Progenitor cell of endocrine pancreas (in vitro differentiated cells): ENCODE measurements around the gene VSNL1. TPM values are rescaled to one million over a fixed set of nuclear protein-coding genes. Genes with fewer than 3 reads are reported as not detected.

ENCODE experiments used
- DNase-seq: peaks from one replicate; pipeline ENCODE4 v3.0.0; 2021; ENCODE audit warnings: low spot score; ENCODE audit not compliant: unreplicated experiment
- H3K27ac Mint-ChIP-seq: 2 replicates; pipeline ENCODE4 v1.8.0; 2021; ENCODE audit warnings: mild to moderate bottlenecking, moderate library complexity, mixed read lengths
- H3K27me3 Mint-ChIP-seq: 2 replicates; pipeline ENCODE4 v1.8.0; 2021; ENCODE audit warnings: mixed read lengths
- H3K36me3 Mint-ChIP-seq: 2 replicates; pipeline ENCODE4 v1.8.0; 2022; ENCODE audit warnings: mixed read lengths; ENCODE audit not compliant: insufficient read depth
- H3K4me1 Mint-ChIP-seq: 2 replicates; pipeline ENCODE4 v1.8.0; 2021; ENCODE audit warnings: low read depth, mixed read lengths
- H3K4me3 Mint-ChIP-seq: 2 replicates; pipeline ENCODE4 v1.8.0; 2021; ENCODE audit warnings: low read depth, mild to moderate bottlenecking, moderate library complexity, mixed read lengths
- H3K9me3 Mint-ChIP-seq: 2 replicates; pipeline ENCODE4 v1.8.0; 2021; ENCODE audit warnings: low read depth, mixed read lengths
- total RNA-seq: library from RNA; stranded (reverse); gene quantifications from 2 replicates; pipeline ENCODE4 v1.2.1, GENCODE V29; 2021
- TF ChIP-seq, protein P1 (sequence below): fragments of 200-600 bp; sonication (generic); IDR thresholded peaks from one replicate; pipeline ENCODE4 v1.5.0; 2021; ENCODE audit warnings: antibody characterized with exemption, mild to moderate bottlenecking; ENCODE audit not compliant: unreplicated experiment

The VSNL1 gene
- total RNA-seq, 1 donor from 2014 or later = 1.1 TPM

DNA sequence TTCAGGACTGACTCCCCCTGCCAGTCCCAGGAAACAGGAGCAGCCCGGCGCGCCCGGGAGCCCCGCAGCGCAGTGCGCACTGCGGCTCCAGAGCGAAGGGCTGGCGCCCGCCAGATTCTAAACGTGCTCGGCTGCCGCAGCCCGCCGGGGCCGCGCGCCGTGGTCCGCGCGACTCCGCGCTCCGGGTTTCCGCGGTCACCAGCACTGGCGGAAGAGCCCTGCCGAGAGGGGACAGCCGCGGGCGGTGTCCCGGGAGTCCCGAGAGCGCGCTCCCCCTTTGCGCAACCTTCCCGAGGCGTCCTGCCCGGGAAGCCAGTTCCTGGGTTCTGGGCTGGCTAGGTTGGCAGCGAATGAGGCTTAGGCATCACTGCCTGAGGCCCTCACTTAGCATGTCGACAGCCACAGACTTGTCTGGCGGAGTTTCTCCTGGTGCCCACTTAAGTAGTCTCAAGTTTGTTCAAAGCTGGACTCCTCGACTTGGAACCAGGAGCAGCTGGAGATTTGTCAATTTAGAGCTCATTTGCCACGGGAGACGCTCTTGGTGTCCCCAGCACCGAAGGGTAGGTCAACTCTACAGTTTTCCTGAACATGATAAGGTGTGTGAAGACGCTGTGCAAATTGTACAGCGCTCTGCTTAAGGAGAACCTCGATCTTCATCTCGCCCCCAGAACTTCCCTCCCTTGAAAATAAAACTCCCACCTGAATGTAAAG is 1.5 kb upstream of the VSNL1 start:
- H3K4me3 Mint-ChIP-seq = peak overlapping the region; percentile 78
- H3K4me1 Mint-ChIP-seq = peaks cover 19% of the 10 kb centered on the region
- H3K27me3 Mint-ChIP-seq = peaks cover 61% of the 10 kb centered on the region
- TF ChIP-seq, protein P1, sequence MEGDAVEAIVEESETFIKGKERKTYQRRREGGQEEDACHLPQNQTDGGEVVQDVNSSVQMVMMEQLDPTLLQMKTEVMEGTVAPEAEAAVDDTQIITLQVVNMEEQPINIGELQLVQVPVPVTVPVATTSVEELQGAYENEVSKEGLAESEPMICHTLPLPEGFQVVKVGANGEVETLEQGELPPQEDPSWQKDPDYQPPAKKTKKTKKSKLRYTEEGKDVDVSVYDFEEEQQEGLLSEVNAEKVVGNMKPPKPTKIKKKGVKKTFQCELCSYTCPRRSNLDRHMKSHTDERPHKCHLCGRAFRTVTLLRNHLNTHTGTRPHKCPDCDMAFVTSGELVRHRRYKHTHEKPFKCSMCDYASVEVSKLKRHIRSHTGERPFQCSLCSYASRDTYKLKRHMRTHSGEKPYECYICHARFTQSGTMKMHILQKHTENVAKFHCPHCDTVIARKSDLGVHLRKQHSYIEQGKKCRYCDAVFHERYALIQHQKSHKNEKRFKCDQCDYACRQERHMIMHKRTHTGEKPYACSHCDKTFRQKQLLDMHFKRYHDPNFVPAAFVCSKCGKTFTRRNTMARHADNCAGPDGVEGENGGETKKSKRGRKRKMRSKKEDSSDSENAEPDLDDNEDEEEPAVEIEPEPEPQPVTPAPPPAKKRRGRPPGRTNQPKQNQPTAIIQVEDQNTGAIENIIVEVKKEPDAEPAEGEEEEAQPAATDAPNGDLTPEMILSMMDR = peak; percentile 13
- H3K27ac Mint-ChIP-seq = peak overlapping the region; percentile 31
- DNase-seq = peak; percentile 66
- H3K36me3 Mint-ChIP-seq = no peaks in the 10 kb centered on the region
- H3K9me3 Mint-ChIP-seq = no peaks in the 10 kb centered on the region

DNA sequence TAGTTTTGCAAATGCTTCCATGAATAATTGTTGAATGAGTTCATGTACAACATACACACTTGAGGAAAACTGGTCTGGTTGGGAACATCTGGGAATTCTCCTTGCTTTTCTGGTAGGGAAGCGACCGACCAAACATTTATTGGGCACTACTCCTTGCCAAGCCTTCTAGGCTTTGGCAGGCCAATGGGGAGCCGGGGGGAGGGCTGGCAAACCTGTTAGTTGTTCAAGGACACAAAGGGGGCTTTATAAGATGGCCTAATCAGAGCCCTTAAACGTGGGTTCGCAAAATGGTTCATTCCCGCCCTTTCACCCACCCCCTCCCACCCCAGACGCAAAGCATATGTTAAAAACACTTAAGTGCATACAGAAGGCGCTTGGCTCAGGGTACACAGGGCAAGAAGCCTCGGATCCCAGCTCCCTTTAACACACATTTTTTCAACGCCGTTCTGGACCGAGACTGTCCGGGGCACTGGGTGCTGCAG is 844 bp upstream of the VSNL1 start:
- Mint-ChIP-seq H3K27ac (peak overlapping the region; percentile 85), H3K27me3 (peaks cover 65% of the 10 kb centered on the region)

DNA sequence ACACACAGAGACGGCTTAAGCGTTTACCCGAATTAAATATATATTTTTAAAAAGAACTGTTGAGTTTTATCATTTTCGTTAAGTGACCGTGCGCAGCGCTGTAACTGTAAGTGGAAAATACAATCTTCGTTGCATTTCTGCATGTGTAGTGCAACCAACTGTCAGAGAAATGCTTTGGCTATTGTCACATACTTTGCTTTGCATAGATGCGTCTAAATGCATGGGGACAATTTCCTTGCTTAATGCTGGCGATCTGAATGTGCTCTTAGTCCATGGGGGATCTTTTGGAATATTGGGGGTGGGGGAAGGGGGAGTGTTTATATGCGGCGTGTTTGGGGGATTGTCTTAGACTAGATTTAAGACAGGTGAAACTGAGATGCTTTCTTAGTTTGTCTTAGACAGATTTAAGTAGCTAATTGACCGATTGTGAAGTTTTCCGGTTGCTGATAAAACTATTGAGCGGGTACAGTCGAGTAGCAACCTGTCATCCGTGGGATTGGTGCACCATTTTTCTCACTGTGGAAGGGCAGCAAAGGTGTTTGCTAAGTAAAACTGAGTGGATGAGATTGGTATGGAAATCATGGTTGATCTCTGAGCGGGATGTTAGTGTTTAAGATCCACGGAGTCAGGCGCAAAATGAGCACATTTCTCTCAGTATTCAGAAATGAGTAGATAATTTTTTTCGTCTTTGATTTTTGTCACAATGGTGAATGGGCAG is 476 bp downstream of the VSNL1 start:
- TF ChIP-seq, protein P1 = no peak
- no peak for DNase-seq
- Mint-ChIP-seq H3K4me3 (peak overlapping the region; percentile 78), H3K27me3 (peaks cover 57% of the 10 kb centered on the region), H3K9me3 (no peaks in the 10 kb centered on the region), H3K36me3 (no peaks in the 10 kb centered on the region), H3K27ac (peak overlapping the region; percentile 85), H3K4me1 (peaks cover 19% of the 10 kb centered on the region)

More for the DNA sequence above, 844 bp upstream of the VSNL1 start:
- Mint-ChIP-seq H3K36me3 (no peaks in the 10 kb centered on the region), H3K4me1 (peaks cover 19% of the 10 kb centered on the region), H3K4me3 (peak overlapping the region; percentile 78), H3K9me3 (no peaks in the 10 kb centered on the region)
- no peak for DNase-seq
- TF ChIP-seq, protein P1 = no peak

DNA sequence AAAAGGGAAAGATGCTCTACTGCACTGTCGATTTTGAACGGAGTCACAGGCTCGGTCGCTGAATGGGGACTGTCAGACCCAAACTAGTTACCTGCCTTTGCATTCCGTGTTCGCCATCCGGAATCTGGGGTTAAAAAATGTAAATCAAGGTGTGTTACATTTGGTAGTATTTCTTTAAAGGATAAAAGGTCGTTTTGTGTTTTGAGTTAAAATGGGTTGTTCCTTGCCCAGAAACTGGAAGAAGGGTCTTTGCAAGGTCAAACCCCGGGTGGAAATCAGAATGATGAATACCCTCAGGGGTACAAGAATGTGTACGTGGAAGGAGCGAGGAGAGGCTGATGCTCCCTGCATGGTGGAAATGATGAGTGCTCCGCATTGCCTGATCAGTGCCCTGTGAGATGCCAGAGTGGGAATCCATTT is 1.0 kb downstream of the VSNL1 start:
- TF ChIP-seq, protein P1 = no peak
- peak overlapping the region; percentile 78 for H3K4me3 Mint-ChIP-seq
- no peak for DNase-seq
- H3K9me3 Mint-ChIP-seq = no peaks in the 10 kb centered on the region
- H3K4me1 Mint-ChIP-seq = peaks cover 22% of the 10 kb centered on the region
- H3K36me3 Mint-ChIP-seq = no peaks in the 10 kb centered on the region
- H3K27me3 Mint-ChIP-seq = peaks cover 51% of the 10 kb centered on the region
- peak overlapping the region; percentile 38 for H3K27ac Mint-ChIP-seq

DNA sequence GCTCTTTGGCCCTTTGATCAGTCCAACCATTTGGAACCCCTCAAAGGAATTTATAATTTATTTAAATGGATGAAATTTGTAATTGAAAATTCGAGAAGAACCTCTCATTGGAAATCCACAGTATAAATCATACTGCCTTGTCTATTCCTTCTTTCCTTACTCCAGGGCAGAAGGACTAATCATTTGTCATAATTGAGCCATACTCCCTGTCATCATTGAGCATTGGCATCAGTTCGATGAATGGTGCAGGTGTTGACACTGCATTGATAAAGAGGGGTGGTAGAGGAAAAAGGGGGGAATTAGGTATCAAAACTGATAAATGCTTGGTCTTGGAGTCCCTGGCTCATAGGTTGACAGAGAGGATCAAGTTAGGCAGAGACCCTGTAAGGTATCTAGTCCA is 2.0 kb downstream of the VSNL1 start:
- Mint-ChIP-seq H3K27ac (no peak overlapping the region), H3K36me3 (no peaks in the 10 kb centered on the region), H3K9me3 (no peaks in the 10 kb centered on the region), H3K27me3 (peaks cover 46% of the 10 kb centered on the region), H3K4me1 (peaks cover 25% of the 10 kb centered on the region), H3K4me3 (no peak overlapping the region)
- no peak for DNase-seq
- TF ChIP-seq, protein P1 = no peak
